Stimulated activated CD4-positive, alpha-beta T cell treated with anti-CD3 and anti-CD28 coated beads, Interleukin-4, amount 100 ng/mL, for 4 hours (primary cell): ENCODE results near the gene CNTN4.
"Not testable (repeated sequence)": the region's sequence is repeated elsewhere in the genome, so short reads cannot be mapped to it uniquely, and the experiment has no call there.

Experiments used
- DNase-seq, 2 experiments: peaks; one replicate each; pipeline ENCODE4 v3.0.0-alpha.2; 2020

CNTN4 gene

DNA sequence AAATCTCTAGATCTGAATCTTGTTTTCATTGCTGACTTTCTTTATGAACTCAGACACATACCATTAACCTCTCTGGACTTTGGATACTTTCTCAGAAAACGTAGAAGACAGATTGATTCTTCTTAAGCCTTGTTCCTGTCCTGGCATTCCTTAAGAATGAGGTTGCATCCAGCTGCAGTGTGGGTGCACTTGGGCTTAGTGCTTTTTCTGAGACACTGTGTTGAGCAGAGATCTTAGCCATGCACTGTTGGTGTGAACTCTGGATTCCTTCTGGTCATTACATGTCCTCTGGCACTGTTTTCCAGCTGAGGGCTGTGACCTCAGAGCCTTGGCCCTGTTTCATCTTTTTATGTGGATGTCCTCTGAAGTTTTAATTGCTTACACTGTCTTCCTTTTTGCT lies 428.3 kb downstream of the CNTN4 start:
- DNase-seq, result no peak

DNA sequence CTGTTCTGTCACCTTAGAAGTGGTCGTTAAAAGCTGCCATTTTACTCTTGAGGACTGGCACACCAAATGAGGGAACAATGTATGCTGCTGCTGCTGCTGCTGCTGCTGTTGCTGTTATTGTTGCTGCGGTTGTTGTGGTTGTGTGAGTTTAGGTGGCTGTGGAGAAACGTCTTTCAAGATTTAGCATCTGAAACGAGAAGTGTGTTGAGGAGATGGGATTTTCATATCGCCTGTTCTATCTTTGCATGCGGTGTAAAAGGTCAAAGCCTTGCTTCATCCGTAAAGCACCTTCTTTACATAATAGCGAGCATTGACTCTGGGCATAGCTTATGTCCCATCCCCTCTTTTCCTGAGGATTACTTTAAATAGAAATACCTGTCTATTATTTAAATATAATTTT lies 428.7 kb downstream of the CNTN4 start:
- DNase-seq, result not testable (repeated sequence)

DNA sequence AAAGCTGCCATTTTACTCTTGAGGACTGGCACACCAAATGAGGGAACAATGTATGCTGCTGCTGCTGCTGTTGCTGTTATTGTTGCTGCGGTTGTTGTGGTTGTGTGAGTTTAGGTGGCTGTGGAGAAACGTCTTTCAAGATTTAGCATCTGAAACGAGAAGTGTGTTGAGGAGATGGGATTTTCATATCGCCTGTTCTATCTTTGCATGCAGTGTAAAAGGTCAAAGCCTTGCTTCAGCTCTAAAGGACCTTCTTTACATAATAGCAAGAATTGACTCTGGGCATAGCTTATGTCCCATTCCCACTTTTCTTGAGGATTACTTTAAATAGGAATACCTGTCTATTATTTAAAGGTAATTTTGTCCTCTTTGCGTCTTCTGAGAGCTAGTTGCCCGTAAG lies 436.1 kb downstream of the CNTN4 start:
- DNase-seq, result not testable (repeated sequence)

DNA sequence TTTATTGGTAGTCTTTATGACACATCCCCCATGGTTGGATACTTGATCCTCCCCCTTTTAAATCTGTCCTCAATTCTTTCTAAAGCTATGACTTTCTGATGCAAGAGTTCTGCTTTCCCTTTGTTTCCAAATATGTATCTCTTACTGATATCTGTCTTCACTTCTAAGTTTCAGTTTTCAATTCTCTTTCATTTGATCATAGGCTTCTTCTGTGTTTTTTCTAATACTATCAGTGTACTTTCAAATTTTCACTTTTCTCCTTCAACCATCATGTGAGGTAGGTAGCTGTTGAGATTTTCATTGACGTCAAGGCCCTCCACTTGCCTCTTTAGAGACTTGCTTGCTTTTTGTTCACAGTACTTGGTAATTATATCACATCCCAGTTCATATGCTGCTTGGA lies 436.5 kb downstream of the CNTN4 start:
- DNase-seq, result no peak

DNA sequence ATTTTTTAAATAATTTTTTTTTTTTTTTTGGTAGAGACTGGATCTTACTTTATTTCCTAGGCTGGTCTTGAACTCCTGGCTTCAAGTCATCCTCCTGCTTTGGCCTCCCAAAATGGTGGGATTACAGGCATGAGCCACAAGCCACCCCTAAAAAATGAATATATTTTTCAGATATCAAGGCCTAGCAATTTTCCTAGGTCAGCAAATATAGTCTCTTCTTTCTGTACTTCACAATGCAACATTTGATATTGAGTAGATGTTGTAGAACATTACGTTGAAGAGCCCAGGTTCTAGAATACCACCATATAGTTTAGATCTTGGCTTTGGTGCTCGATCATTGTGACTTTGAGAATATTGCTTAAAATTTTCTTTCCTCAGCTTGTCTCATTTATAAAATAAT lies 437.9 kb downstream of the CNTN4 start:
- no peak for DNase-seq

DNA sequence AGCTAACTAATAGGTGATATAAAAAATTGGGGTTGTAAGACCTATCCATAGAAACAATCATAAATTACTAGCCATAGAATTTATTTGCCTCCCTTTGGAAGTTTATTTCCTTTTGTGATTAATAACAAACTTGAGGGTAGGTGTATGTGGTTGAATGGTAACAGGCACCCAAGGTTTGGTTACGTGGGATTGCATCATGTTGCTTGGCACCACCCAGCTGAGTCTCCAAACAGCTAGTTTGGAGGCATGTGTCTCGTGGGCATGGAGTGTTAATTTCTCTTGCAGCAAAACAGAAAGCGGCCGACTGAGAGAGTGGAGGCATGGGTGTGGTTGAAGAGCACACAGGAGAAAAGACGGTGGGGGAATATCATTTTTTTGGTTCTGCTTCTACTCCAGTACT lies 441.4 kb downstream of the CNTN4 start:
- no peak for DNase-seq

DNA sequence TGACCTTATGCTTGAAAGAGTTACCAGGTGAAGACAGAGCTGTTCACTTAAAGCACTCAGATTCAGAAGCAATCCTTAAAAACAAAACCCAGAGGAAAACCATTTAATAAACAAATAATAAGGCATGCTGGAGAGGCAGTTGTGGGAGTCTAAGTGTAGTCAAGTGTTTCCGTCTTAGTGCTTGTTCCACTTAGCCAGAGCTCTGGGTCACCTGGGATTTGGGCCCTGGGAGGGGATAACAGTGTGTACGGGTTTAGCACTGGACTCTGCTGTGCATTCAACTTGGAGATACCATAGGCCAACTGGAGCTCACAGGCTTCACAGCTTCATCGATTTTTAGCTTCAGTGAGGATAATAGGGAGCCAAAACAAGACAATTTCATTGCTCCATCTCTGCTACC lies 444.6 kb downstream of the CNTN4 start:
- no peak for DNase-seq

DNA sequence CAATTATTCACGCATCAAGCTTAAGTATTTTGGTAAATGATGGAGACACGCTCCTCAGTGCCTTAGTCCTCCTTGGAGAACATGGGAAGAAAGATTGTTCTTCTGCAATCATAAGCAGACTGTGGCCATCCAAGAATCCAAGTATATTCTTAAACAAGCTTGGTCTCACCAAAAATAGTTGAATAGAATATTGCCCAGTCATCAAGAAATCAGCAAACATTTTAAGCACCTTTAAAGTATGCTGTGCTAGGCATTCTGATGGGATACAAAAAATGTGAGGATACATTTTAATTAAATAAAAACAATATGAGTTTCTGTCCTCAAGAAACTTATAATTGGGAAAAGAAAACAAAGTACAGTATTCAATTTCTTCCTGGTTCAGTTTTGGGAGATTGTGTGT lies 445.5 kb downstream of the CNTN4 start:
- DNase-seq, result no peak

DNA sequence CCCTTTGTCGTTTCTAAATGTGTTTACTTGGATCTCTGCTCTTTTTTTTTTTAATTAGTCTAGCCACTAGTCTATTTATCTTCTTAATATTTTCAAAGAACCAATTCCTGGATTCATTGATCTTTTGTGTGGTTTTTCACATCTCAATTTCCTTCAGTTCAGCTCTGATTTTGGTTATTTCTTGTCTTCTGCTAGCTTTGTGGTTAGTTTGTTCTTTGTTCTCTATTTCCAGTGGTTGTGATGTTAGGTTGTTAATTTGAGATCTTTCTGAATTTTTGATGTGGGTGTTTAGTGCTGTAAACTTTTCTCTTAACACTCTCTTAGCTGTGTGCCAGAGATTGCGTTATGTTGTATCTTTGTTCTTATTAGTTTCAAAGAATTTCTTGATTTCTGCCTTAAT lies 446.1 kb downstream of the CNTN4 start:
- no peak for DNase-seq

DNA sequence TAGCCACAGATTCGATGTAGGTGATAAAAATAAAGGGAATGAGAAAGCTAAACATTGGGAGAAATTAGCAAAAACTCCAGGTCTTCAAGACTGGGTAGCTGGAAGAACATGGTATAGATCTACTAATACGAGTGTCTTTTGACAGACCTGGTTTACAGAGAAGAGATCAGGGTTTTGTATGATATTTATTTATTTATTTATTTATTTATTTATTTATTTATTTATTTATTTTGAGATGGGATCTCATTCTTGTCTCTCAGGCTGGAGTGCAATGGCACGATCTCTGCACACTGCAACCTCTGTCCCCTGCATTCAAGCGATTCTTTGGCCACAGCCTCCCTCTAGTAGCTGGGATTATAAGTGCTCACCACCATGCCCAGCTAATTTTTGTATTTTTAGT lies 448.4 kb downstream of the CNTN4 start:
- no peak for DNase-seq

DNA sequence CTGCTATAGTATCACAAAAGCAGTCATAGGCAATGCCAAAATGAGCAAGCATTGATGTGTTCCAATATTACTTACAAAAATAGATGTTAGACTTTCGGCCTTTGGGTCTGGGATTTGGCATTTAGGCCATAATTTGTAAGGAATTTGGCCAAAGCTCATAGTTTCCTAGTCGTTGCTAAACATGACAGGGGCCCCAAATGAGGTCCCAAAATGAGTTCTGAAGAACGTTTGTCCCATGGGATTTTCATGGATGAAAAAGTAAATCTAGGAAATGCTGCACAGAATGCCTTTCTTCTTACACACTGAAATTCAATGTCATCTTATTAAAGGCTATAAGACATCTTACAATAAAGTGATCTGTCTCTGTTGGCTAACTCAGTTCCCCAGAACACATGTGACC lies 456.0 kb downstream of the CNTN4 start:
- DNase-seq, result no peak

DNA sequence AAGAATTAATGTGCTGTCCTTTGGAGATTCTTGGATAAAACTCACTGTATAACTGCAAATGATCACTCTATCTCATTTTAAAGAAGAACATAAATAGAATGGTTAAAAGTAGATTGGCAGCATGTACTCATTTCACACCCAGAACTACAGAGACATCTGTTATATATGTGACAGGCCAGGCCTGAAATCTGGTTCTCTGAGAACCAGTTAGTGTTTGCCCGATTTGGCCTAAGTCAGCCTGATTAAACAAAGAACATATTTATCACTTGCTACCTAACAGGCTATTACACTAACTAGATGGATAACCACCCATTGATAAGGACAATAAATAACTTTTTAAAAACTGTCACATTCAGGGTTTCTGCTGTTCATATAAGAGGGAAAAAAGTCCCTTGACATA lies 460.1 kb downstream of the CNTN4 start:
- DNase-seq, result no peak

DNA sequence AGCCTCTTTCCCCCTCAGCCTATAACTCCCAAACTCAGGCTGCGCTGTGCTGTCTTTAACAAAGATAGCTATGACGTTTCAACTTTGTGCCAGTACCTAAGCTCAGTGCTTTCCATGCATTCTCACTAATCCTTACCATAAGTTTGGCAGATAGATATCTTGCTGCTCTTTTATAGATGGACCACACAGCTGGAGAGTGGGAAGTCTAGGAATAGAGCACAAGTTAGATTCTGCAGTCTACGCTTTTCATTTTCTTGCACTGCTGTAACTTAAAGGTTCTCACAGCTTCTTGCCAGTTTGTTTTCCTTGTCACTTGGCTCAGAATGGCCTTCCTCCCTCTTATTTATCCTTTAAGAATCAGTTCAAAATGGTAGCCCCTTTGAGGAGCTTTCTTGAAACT lies 468.8 kb downstream of the CNTN4 start:
- no peak for DNase-seq

DNA sequence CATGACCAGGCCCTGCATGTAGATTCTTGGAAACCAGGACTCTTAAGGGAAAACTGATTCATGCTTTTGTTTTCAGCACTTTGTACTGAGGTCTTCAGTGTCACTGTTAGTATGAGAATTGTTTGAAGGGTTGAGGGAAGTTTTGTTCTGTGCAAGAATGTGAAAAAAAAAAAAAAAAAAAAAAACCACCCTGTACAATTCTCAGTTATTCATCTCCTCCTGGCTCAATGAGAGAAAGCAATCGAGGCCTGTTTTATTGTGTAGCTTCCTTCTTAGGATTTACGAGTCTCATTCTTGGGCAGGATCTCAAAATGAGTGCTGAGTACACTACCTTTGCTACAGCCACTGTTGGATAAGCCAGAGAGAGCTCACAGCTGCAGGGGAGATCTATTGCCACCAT lies 469.5 kb downstream of the CNTN4 start:
- DNase-seq, result no peak

DNA sequence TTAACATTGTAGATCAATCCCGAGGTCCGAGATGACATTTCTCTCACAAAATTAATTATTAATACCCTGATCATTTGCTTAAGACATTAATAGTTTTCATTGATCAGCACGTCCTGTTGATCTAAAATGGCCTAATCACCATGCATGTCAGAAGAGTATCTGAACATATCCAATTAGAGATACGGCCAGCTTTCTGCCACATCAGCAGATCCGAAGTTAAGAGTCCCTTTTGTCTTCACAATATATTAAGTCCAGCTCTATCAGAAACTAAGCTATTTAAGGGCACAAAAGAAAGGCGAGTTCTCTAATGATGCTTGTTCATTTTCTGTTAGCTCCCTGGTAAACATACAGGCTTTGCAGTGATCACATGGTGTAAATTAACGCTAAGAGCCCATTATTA lies 470.3 kb downstream of the CNTN4 start:
- DNase-seq, result no peak

DNA sequence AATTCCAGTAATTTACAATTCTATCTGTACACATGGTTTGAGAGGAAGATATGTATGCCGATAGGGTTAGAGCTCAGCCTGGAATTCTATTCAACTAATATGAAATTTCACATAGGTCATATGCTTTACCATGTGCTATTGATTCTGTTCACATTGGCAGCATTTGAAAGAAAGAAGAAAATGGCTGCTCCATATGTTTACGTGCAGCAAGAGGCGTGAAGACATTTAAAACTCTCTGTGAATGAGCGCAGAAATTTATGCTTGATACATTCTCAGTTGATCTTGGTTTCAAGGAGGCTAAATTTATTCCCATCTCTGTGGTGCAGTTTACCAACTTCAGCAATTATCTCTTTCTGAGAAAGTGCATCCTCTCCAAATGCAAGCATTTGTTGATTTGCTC lies 478.9 kb downstream of the CNTN4 start:
- no peak for DNase-seq

DNA sequence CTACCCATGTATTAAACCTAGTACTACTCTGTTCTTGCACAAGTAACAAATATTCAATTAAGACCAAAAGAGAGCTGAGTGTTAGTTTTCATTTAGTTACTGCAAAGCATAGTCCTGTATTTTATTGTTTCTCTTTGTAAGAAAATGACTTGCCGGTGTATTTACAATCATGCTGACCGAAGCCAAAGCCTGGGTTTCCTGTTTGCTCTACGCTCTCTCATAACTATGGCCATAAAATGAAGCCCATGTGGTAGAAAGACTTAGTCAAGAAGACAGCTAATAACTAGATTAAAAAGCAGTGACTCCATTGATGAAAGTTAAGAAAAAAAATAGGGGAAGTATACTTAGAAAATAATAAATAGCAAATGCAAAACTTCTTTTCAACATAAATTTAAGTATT lies 479.9 kb downstream of the CNTN4 start:
- no peak for DNase-seq

DNA sequence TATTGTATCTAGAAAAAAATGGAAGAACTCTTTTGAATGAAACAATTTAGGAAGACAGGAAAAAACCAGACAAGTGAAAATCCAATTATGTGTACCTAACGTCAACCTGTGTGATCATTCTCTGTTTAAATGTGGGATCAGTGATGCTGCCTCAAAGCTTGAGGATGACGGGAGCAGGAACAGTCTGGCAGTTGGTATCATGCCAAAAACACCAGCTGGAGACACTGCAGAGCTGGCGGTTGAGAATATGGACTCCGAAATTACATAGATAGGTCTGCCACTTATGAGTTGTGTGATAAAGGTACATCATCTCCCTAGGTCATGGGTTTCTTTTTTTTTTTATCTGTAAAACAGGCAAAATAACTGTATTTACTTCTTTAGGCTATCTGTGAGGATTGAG lies 480.5 kb downstream of the CNTN4 start:
- no peak for DNase-seq

DNA sequence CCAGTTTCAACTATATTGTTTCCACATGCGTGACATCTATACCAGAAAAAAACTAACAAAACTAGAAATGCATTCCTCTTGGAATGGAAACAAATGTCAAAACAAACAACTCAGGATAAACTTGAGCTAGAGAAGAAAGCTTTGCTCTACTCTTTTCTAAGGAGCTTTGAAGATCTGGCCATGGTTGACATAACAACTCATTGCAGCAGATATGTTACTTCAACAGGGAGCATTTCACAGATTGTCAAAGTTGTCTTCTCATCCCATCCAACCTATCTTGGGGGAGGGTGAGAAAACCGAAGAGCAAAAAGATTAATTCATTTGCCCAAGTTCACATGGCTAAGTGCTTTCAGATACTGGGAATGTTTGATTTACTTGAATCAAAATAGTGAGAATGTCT lies 484.4 kb downstream of the CNTN4 start:
- no peak for DNase-seq

DNA sequence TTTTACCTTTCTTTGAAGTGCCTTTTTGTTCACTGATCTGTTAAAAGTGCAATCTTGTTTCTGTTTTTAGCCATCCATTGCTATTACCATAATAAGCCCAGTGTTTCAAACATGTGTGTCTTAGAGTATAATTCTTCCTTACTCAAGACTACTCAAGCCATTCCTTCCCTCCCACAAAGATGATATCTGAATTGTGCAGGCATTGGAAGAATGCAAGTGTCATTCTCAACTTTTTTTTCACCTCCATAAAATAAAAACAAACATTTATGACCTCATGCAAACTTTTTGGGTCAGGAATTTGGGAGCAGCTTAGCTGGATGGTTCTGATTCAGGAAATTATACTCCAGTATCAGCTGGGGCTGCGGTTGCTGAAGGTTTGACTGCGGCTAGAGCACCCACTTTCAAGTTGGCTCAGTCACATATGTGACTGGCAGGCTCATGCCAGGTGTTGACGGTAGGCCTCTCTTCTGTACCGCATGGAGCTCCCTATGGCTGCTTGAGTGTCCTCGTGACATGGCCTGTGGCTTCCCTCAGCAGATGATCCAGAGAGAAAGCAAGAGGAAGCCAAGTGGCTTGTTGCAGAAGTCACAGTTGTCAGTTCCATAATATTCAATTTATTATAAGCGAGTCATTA lies 490.8 kb downstream of the CNTN4 start:
- no peak for DNase-seq

DNA sequence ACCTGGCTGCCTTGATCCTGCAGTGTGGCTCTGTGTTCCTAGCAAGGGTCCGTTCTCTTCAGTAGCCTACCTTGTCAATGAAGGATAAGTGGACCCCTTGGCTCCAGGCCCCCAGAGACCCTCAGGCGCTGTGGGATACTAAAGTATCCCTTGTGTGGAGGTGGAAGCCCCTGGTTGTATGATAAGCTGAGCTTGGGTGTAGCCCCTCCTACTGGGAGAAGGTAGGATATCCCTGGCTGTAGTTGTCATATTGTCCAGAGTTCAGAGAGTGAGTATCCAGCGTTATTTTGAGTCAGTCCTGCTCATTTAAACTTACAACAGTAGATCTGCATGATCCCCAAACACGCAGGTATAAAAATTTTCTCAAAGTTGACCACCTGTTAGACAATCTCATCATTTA lies 496.8 kb downstream of the CNTN4 start:
- DNase-seq, result no peak

DNA sequence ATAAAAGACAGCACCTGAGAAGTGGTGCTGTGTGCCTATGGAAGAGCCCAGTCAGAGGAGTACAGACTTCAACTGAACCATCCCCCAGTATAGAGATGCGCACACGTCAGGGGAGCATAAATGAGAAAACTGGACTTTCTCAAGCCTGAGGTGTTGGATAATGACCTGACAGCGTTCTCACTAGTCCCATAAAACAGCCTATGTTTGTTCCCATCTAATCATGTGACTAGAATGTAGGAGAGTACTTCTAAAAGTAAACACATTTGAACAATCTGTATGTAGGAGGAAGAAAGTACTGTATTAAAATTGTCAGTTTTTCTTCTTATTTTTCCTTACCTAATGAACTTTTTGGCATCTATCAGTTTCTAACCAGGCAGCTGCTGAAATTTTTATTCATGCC lies 498.9 kb downstream of the CNTN4 start:
- DNase-seq, result no peak

DNA sequence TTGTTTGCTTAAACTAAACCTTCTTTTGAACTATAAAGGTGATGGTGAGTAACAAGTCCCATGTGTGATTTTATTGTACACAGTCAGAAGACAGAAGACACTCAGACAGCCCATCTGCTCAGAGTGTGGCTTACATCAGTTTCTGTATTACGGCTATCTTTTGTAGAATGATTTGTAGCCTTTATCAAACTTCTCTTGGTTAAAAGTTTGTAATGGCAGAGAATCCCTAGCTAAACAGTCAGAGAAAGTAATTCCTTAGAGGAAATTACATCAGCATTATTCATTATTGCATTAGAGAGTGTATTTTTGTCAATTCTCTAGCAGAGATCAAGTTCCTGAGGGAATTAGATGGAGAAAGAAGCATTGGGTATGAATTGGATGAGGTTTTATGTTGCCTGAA lies 500.8 kb downstream of the CNTN4 start:
- DNase-seq, result no peak

DNA sequence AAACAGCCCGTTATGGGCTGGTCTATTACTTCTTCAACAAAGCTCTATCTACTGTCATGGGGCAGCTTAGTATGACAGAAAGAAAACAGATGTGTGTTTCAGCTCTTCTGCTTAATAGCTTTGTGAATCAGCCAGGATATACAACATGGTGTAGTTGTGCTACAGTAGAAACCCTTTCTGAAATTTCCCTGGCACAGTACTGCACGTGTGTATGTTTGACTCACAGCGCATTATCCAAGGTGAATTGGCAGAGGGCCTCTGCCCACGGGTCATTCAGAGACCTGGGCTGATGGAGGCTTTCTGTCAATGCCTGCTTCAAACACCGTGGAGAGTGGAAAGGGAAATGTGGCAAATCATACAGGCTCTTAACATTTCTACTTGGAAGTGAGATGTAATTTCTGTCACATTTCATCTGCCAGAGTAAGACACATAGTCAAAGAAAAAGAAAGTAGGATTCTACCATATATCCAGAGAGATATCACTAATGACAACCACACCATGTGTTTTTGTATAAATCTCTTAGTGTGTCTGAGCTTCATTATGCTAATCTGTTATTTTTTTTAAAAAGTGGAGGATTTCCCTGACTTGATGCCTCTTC lies 505.1 kb downstream of the CNTN4 start:
- no peak for DNase-seq

DNA sequence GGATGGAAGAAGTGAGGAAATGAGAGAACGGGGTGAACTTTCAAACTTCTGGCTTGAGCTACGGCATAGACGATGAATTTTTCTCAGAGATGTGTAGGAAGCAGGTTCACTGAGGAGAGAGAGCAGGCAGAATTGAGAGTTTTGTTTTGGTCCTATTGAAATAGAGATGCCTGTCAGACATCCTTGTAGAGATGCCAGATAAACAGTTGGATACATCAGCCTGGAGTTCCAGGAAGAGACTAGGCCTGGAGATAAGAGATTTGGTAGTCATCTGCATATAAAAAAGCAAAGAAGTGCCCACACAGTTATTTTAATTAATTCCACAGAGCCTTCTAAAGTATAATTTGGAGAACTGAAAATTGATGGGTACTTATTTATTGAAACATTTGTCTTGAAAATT lies 515.9 kb downstream of the CNTN4 start:
- DNase-seq, result no peak

DNA sequence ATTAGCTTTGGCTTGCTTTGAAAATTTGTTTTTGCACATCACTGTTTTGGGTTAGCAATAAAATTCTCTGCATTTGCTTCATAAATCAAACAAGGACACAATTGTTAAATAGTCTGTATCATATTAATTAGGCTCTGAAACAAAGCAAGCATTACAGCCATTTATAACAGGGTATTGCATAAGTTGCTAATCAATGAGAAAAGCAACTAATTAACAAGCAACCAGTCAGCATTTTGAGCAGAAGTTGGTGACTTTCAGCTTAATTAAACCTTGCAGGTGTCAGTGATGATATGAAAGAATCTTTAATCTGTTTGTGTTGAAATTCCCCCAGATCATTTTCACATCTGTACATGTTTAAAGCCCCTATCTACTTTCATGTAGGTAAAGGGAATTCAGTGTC lies 516.4 kb downstream of the CNTN4 start:
- DNase-seq, result no peak
